ENCODE results near the gene MEGF8.
A peak's percentile ranks its signal among the peaks of the same experiment; 100 is the strongest.

Gene MEGF8

GRCh38 chr19:42279902-42280814 lies 45.3 kb upstream of the MEGF8 start:
- peak; percentile 71 for TF ChIP-seq CTCF (IDR thresholded peaks at IDR 0.05; ENCODE audit: control insufficient read depth, extremely low read depth, insufficient read depth)
- no peak for DNase-seq (ENCODE audit: low read depth)
- H3K4me3 ChIP-seq (ENCODE audit: low read depth, low read length) = peak overlapping the region; percentile 71

GRCh38 chr19:42280815-42281145 lies 44.7 kb upstream of the MEGF8 start:
- peak overlapping the region; percentile 71 for H3K4me3 ChIP-seq (ENCODE audit: low read depth, low read length)
- TF ChIP-seq CTCF (IDR thresholded peaks at IDR 0.05; ENCODE audit: control insufficient read depth, extremely low read depth, insufficient read depth) = no peak
- no peak for DNase-seq (ENCODE audit: low read depth)

- no peak for TF ChIP-seq CTCF (IDR thresholded peaks at IDR 0.05; ENCODE audit: control insufficient read depth, extremely low read depth, insufficient read depth)
- no peak for DNase-seq (ENCODE audit: low read depth)
- H3K4me3 ChIP-seq (ENCODE audit: low read depth, low read length) = no peak overlapping the region
Measured at GRCh38 chr19:42281146-42281826, 44.1 kb upstream of the MEGF8 start.

GRCh38 chr19:42281827-42282762 lies 43.3 kb upstream of the MEGF8 start:
- H3K4me3 ChIP-seq (ENCODE audit: low read depth, low read length) = no peak overlapping the region
- TF ChIP-seq CTCF (IDR thresholded peaks at IDR 0.05; ENCODE audit: control insufficient read depth, extremely low read depth, insufficient read depth) = no peak
- DNase-seq (ENCODE audit: low read depth) = no peak

GRCh38 chr19:42282819-42283187 lies 42.6 kb upstream of the MEGF8 start:
- no peak for TF ChIP-seq CTCF (IDR thresholded peaks at IDR 0.05; ENCODE audit: control insufficient read depth, extremely low read depth, insufficient read depth)
- H3K4me3 ChIP-seq (ENCODE audit: low read depth, low read length) = no peak overlapping the region
- no peak for DNase-seq (ENCODE audit: low read depth)

- TF ChIP-seq CTCF (IDR thresholded peaks at IDR 0.05; ENCODE audit: control insufficient read depth, extremely low read depth, insufficient read depth) = no peak
- H3K4me3 ChIP-seq (ENCODE audit: low read depth, low read length) = peak overlapping the region; percentile 44
- DNase-seq (ENCODE audit: low read depth) = no peak
Measured at GRCh38 chr19:42283188-42284065, 42.0 kb upstream of the MEGF8 start.
